Right atrium auricular region (tissue), 2 donors: Measurements from ENCODE around the gene ATP6V1F. TPM values are rescaled to one million over a fixed set of nuclear protein-coding genes. Genes with fewer than 3 reads are reported as not detected.

Experiments
- DNase-seq: peaks from one replicate; pipeline ENCODE4 v3.0.0-alpha.2; 2019; ENCODE audit warnings: low spot score
- H3K27ac ChIP-seq, 2 donors: fragments of 200-600 bp; sonication (generic); 1 replicate in 1 of 2; 2 replicates in 1 of 2; pipeline ENCODE4 v1.5.1; 2016 to 2019
- H3K27me3 ChIP-seq, 2 donors: fragments of 200-600 bp; sonication (generic); one replicate each; pipeline versions ENCODE4 v1.5.1 to v1.6.0; 2017 to 2019
- H3K36me3 ChIP-seq: fragments of 200-600 bp; sonication (generic); one replicate; pipeline ENCODE4 v1.5.1; 2016
- H3K4me1 ChIP-seq, 2 donors: fragments of 200-600 bp; sonication (generic); one replicate each; pipeline versions ENCODE4 v1.5.1 to v1.6.0; 2017 to 2019
- H3K4me3 ChIP-seq, 2 donors: fragments of 200-600 bp; sonication (generic); 1 replicate in 1 of 2; 2 replicates in 1 of 2; pipeline ENCODE4 v1.5.1; 2017 to 2019; ENCODE audit warnings: mild to moderate bottlenecking in 1 of 2, moderate library complexity in 1 of 2
- H3K9me3 ChIP-seq, 2 donors: fragments of 200-600 bp; sonication (generic); one replicate each; pipeline ENCODE4 v1.5.1; 2019
- total RNA-seq, 2 donors: library from RNA; depleted of rRNA; stranded (reverse); fragments of >200 nt; gene quantifications; one replicate each; pipeline ENCODE4 v1.1.0, GENCODE V29; 2016
- TF ChIP-seq, protein P1 (sequence below), 2 donors: fragments of 200-600 bp; sonication (generic); IDR thresholded peaks; one replicate each; pipeline ENCODE4 v1.5.1; 2019; ENCODE audit warnings: antibody characterized with exemption in 2 of 2

ATP6V1F gene
- total RNA-seq, 2 donors from 2014 or later = 121 TPM

DNA sequence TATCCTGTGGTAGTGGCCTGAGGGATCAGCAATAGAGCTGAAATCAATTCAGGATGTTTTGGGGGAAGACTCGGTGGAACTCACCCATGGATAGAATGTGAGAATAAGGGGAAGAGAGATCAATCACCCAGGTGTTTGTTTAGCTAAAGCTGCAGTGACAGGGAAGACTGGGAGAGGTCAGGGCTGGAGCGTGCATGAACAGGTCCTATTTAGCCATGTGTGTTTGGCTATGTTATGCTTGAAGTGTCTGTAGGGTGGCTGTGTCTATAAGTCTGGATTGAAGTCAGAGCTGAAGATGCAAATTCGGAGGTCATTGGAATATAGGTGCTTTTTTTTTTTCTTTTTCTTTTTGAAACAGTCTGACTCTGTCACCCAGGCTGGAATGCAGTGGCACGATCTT, 4.6 kb downstream of the ATP6V1F start:
- Histone ChIP-seq H3K4me3 (no peak overlapping the region), H3K9me3 (no peaks in the 10 kb centered on the region), H3K27ac (no peak overlapping the region), H3K4me1 (peaks cover 0 to 34% of the 10 kb centered on the region in 2 donors), H3K27me3 (no peaks in the 10 kb centered on the region), H3K36me3 (peaks cover 9% of the 10 kb centered on the region)
- TF ChIP-seq, protein P1, sequence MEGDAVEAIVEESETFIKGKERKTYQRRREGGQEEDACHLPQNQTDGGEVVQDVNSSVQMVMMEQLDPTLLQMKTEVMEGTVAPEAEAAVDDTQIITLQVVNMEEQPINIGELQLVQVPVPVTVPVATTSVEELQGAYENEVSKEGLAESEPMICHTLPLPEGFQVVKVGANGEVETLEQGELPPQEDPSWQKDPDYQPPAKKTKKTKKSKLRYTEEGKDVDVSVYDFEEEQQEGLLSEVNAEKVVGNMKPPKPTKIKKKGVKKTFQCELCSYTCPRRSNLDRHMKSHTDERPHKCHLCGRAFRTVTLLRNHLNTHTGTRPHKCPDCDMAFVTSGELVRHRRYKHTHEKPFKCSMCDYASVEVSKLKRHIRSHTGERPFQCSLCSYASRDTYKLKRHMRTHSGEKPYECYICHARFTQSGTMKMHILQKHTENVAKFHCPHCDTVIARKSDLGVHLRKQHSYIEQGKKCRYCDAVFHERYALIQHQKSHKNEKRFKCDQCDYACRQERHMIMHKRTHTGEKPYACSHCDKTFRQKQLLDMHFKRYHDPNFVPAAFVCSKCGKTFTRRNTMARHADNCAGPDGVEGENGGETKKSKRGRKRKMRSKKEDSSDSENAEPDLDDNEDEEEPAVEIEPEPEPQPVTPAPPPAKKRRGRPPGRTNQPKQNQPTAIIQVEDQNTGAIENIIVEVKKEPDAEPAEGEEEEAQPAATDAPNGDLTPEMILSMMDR (IDR thresholded peaks at IDR 0.05) = no peak
- DNase-seq = no peak

DNA sequence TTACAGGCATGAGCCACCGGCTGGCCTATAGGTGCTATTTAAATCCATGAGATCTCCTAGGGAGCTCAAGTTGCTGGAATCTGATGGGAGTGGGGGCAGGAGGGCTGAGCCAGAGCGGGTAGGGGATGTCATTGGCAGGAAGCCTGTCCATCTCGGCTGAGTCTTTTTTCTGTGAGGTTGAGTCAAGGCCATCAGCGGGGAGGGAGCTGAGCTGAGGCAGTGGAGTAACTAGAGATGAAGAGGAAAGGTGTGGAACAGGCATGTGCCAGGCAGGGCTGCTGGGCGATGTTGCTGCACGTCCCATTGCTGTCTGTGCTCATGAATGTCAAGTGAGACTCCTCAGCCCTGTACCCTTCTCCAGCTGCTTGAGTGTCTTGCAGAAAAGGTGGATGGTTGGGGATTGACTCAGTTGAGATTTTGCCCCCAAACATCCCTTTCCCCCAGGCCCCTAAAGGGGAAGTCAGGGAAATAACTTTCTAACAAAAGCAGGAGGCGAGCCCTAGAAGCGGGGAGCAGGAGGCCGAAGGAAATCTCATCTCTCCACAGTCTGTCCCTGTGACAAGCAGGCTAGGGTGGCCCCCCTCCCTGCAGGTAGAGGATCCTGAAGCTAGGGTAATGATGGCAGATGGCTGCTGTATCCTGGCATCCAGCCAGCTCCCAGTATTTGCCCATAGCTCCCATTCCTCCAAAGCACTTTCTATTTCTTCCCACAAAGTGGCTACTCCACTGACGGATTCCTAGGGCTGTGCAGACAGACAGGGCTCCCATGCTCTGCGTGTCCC, 5.4 kb downstream of the ATP6V1F start:
- H3K9me3 ChIP-seq = no peaks in the 10 kb centered on the region
- DNase-seq = no peak

DNA sequence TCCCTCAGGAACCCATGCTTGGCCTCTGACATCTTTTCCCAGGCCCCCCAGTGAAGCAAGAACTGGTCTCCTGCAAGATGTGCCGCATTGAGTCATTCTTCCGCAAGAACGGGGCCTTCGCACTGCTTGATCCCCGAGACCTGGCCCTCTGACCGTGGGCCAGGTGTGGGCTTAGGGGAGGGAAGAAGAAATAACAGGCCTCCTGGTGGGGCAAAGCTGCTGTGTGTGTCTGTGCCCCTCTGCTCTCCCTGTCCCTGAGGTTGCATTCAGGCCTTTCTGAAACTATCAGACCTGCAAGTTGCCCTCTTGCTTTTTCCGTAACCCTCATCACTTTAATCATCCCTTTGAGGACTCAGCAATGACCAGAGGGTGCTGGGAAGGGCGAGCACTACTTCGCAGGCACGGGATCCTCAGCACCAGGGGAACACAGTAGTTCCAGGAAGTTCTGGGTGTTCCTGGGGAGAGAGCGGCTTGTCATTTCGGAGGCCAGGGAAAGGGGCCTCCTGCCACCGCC, 6.0 kb downstream of the ATP6V1F start:
- Histone ChIP-seq H3K36me3 (peaks cover 9% of the 10 kb centered on the region), H3K27me3 (no peaks in the 10 kb centered on the region), H3K27ac (no peak overlapping the region), H3K9me3 (no peaks in the 10 kb centered on the region), H3K4me1 (peaks cover 0 to 27% of the 10 kb centered on the region in 2 donors), H3K4me3 (peak overlapping the region; percentile 49 to 61)
- DNase-seq = no peak
- TF ChIP-seq, protein P1 (IDR thresholded peaks at IDR 0.05) = no peak

More for the DNA sequence above, 5.4 kb downstream of the ATP6V1F start:
- Histone ChIP-seq H3K4me1 (peaks cover 0 to 34% of the 10 kb centered on the region in 2 donors), H3K4me3 (no peak overlapping the region), H3K27ac (no peak overlapping the region), H3K36me3 (peaks cover 9% of the 10 kb centered on the region), H3K27me3 (no peaks in the 10 kb centered on the region)
- TF ChIP-seq, protein P1 (IDR thresholded peaks at IDR 0.05) = no peak

DNA sequence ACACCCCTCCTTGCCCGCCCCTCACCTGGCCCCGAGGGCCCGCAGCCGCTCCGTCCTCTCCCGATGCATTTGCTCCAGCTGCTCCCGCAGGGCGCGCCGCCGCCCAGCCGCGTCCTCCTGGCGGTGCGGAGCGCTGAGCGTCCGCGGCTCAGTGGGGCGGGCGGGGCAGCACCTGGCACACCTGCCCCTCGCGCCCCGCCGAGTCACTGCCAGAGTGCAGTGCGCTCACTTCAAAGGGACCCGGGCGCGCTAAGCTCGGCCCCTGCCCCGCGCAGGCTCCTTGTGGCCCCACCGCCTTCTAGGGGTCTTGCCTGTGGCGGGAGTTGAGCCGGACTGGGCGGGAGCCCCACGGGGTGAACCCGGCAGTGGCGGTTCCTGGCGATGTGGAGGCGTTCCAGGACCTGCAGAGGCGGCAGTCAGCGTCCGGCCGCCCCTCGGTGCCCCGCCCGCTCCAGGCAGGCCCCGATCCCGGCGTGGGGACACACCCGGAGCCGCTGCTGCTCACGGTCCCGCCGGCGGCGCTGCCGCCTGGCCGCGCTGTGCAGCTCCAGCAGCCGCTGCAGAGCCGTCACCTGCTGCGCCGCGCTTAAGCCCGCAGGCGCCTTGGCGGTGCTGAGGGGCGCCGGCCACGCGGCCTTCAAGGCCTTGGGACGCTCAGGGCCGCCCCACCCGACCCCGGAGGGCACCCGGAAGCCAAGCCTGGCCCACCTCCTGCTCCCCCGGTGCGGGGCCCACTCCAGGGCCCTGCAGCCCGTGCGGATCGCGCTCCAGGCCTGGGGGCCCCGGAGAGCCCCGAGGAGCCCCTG, 6.7 kb downstream of the ATP6V1F start:
- Histone ChIP-seq H3K27ac (no peak overlapping the region), H3K27me3 (no peaks in the 10 kb centered on the region), H3K36me3 (peaks cover 9% of the 10 kb centered on the region), H3K9me3 (no peaks in the 10 kb centered on the region), H3K4me3 (peak overlapping the region; percentile 49 to 61), H3K4me1 (peaks cover 0 to 21% of the 10 kb centered on the region in 2 donors)
- DNase-seq = no peak
- TF ChIP-seq, protein P1 (IDR thresholded peaks at IDR 0.05) = peak in 1 of 2 donors; percentile 25

DNA sequence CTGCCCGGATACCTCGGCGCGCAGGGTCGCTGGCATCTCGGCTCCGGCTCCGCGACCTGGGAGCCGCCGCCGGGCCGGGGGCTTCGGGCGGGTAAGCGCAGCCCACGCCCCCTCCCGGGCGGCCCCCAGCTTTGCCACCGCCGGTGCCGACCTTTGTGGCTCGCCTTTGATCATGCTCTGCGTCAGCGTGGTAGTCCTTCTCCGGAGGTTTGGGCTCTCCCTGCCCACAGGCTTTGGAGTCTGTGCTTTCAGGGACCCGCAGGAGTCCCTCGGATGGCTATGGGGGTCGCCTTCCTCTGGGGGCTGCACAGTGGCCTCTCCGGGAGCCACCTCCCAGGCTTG, 7.3 kb downstream of the ATP6V1F start:
- H3K27me3 ChIP-seq = no peaks in the 10 kb centered on the region
- H3K4me3 ChIP-seq = peak overlapping the region; percentile 49 to 61
- peaks cover 0 to 20% of the 10 kb centered on the region in 2 donors for H3K4me1 ChIP-seq
- H3K36me3 ChIP-seq = peaks cover 6% of the 10 kb centered on the region
- DNase-seq = no peak
- H3K9me3 ChIP-seq = no peaks in the 10 kb centered on the region
- no peak overlapping the region for H3K27ac ChIP-seq
- TF ChIP-seq, protein P1 (IDR thresholded peaks at IDR 0.05) = no peak
